SK-N-DZ (cell line): ENCODE data around the gene ALS2CL.

ENCODE experiments used
- DNase-seq: peaks from one replicate; pipeline ENCODE4 v3.0.0-alpha.2; 2015; ENCODE audit warnings: low spot score
- small RNA-seq, 2 experiments: library from RNA; depleted of rRNA; stranded (forward); fragments of <200 nt; gene quantifications; one replicate each; pipeline ENCODE3, GENCODE V24; 2014

Gene ALS2CL

DNA sequence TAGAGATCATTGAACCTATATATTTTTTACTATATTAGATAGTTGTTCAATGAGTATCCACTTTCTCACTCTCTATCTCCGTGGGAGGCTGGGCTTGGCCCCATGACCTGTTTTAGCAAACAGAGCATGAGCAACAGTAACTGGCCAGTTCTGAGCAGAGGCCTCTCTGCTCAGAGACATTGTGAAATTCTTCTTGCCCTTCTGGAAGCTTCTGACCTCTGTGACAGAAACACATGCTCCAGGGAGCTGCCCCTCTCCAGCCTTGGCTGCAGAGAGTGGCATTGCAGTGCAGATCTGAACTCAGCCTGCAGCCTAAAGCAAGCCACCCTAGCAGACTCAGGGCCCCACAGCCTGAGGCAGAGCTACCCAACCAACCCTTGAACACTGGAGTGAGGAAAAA, 60.7 kb downstream of the ALS2CL start:
- DNase-seq: no peak

DNA sequence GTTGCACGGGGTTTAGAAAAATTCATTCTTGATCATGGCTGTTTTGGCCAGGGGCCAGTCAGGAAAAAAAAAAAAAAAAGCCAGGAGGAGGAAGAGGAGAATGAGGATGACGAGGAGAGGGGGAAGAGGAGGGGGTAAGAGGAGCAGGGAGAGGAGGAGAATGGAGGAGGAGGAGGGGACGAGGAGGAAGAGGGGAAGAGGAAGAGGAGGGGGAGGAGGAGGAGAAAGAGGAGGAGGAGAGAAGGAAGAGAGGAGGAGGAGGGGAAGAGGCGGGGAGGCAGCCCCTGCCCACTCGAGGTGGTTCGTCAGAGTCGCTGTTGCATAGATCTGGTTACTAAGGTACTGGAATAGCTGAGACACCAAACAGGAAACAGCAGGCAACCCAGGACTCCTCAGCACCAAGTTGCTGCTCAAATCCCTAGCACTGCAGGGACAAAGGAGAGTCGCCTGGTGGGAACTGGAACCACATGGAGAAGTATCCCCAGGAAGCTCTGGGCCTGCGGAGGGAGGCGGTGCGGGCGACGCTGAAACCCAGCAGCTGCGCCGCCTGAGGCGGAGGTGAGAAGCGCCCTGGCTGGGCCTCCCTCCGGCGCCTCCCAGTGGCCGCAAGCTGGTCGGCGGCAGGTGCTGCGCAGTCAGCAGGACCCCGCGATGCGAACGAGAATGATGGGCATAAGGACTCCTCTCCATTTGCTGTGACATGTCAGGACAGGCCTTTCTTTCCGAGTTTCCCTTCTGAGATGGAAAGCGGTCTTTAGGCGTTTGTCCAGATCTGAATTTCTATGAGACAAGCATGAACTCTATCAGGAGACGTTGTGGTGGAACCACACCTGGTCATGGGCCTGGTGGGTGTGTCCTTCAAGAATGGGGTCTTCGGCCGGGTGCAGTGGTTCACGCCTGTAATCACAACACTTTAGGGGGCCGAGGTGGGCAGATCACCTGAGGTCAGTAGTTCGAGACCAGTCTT, 63.6 kb downstream of the ALS2CL start:
- peak; percentile 23 for DNase-seq

DNA sequence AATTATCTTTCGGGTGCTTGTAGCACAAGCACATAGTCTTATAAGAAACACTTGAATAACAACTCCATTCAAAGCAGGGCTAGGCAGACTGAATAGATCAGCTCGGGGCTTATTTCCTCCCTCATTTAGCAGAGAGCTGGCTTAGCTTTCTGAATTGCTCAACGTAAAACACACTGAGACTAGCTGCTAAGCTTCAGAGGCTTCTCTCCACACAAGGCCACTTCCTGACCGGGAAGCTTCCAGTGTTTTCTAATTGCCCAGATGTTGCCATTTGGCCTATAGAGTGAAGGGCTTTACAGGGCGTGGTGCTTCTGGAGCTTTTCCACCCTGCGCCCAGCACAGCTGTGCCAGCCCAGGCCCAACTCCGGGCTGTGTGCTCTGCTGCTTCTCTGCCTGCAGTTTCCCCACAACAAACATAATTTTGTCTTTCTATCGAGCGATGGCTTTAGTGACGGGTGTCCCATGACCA, 64.5 kb downstream of the ALS2CL start:
- no peak for DNase-seq

DNA sequence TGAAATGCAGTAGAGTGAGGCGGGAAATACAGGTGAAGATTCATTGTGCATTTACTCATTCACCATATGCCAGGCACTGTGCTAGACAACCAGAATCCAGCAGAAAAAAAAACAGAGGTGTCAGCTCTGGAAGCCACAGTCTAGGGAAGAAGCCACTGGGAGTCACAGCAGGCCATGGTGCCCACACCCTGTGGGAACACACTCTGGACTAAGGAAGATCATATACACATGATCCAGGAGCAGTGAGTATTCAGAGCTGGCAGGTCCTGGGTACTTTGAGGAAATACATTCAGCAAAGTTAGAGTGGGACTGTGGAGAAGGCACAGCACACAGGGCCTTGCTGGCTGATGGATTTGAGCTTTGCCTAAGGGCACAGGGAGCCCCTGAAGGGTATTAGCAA, 66.4 kb downstream of the ALS2CL start:
- no peak for DNase-seq

DNA sequence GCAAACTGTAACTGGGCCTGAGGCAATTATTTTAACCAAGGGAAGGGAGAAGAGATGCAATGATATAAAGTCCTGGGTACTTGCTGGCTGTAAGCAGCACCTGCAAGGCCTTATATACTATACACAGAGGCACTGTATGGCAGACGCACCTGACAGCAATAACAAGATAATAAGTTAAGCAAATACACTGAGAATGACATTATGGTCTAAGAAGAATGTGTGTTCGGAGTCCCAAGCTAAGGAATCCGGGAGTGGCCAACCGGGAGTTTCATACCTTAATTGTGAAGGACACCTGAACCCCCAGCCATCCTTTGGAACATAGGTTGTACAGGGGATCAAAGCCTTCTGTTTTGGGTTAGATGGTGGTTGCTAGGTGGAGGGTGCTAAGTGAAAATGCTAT, 67.4 kb downstream of the ALS2CL start:
- DNase-seq: no peak

DNA sequence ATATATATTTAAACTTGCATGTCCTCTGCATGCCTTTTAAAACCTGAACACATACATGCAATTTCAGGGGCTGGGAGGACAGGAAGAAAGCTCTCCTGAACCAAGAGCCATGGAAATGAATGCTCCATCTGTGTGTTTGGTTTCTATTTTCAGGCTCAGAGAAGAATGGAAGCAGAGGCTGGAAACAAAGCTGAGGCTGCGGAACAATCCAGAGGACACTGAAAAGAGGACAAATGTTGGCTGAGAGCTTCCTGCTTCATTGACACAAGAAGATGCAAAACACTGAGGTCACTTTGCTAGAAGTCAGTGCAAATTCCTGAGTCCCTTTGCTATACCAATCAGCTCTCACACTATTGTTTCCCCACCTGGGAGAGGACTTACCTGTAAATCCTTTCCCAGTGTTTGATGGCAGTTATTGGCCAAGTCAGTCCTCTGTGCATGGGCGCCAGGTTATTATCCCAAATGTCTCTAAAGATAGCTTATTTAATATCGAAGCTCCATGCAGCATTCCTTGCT, 68.4 kb downstream of the ALS2CL start:
- no peak for DNase-seq

DNA sequence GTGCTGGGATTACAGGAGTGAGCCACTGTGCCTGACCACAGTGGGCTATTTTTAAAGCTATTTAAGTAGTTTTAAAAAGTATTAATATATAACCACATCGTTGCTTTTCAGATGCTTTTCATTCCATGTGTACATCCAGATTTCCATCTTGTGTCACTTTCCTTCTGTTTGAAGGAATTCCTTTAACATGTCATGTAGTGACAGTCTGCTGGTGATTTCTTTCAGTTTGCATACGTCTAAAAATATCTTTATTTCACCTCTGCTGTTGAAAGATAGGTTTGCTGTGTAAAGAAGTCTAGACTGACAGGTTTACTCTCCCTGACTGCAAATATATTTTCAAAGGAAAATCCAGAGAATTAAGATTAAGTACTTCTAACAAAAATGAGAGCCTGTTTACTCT, 68.9 kb downstream of the ALS2CL start:
- DNase-seq: no peak

DNA sequence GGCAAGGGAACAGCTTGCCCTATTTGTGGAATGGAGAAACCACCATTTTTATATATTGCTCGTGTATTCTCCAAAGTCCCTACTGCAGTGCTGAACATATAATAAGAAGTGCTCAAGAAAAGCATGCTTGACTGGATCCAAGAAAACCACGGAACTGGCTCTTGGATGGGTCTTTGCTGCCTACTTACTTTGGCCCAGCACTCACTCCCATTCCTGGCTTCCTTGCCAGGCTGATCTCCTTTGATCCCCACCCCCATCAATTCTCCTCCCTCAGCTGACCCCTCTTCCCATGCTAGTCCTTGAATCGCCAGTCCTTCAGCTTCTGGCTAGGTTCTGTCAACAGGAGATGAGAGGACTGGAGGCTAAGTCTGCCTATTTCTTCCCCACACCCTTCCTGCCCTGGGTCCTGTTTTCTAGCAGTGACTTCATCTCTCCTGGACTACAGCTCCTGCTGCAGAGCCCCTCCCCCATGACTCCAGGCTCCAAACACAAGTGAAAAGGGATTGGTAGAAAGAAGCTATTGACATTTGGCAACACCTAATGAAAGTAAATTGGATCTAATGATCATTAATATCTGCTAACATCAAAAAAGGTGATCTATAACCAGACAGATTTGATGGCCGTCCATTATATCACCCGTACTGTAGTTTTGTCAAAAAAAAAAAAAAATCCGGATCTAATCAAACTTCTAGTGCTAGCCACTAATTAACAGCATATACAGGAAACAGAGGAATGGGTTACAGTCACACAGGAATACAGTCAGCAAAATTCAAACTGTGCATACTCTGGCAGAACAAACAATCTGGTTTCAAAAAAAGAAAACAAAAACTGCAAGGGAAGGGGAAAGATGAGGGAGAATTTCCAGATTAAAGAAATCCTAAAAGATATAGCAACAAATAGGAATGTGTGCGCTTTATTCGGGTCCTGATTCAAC, 73.4 kb downstream of the ALS2CL start:
- no peak for DNase-seq

Small RNAs within 50 kb of the gene (small RNA-seq; reads per million reads assigned to genes)
- gene RF00591: 0 reads per million in 2 experiments
